Measurements from ENCODE around the gene SREK1IP1. TPM values are rescaled to one million over a fixed set of nuclear protein-coding genes. Genes with fewer than 3 reads are reported as not detected.

SREK1IP1 gene
- 5.9 and 7.9 TPM in 2 replicates for total RNA-seq

DNA sequence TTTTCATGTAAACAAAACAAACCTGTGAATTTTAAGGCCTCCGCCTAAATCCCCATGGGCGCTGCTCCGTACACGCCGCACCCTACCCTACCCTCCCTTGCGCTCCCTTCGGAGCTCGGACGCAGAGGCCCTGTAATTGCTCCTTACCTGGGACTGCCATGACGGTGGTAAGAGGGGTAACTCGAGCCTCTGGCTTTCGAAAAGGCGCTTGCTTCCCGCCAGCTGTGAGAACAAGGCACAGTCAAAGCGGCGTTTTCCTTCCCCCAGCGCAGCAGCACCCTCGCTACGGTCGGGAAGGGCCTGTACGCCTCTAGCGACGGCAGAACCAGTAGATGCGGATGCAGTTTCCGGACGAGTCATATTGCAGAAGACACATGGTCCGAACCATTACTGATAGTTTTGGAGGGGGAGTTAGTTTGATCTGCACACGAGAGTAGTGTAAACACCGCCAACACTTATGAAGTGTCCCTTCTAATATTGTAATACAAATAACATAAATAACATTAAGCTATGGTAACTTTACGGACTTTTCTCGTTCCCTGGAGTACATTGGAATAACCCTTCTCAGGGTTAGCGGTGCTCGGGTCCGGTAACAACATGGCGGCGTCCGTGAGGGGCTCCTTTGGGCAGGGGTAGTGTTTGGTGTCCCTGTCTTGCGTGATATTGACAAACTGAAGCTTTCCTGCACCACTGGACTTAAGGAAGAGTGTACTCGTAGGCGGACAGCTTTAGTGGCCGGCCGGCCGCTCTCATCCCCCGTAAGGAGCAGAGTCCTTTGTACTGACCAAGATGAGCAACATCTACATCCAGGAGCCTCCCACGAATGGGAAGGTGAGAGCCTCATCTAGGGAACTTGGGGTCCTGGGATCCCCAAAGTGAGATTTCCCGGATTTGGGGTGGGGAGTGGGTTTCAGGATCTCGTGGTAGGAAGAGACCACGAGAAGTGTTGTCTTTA lies at the start of gene SREK1IP1, which contains the start of gene CWC27:
Gene SREK1IP1 (minus strand): TSS at position 334 of the 955 bp plus-strand sequence. CDS start 174 bp downstream, at position 160.
Gene CWC27 (plus strand): TSS at position 573 of the 955 bp plus-strand sequence. CDS start 217 bp downstream, at position 790.

DNA sequence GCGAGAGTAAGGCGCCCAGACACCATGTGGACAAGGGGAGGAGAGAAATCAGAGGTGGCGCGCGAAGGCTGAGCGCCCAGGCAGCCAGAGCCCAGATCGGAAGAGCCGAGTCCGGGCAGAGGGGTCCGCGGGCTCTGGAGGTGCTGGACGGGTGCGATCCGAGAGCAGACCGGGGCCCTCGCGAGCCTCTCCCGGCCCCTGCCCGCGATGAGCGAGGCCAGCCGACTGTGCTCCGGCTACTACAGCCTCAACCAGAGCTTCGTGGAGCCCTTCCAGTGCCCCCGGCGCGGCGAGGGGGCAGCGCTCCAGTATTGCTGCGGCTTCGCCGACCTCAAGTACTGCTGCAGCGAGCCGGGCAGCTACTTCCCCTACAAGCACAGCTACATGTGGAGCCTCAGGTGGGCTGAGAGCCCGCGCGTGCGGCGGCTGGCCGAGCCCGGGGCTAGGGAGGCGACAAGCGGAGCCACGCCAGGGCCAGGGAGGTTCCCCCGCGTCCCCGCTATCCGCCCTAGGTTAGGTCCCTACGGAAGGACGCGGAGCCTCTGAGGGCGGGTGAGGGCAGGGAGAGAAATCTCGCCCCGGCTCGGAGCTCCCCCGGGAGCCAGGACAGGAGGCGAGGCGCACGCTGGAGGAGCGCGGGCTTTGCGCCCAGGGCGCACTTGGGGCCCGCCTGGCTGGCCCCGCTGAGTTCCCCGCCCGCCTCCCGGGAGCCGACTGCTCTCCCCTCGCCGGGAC lies 77.9 kb downstream of the SREK1IP1 start, which contains the start of gene SHISAL2B:
Gene SHISAL2B (plus strand): TSS at position 87 of the 735 bp plus-strand sequence. CDS start 121 bp downstream, at position 208.

Other genes with a start within 250 kb of the SREK1IP1 start
- not detected in 2 replicates for gene SHISAL2B, start 78.2 kb downstream of the SREK1IP1 start, total RNA-seq
- gene CWC27, start 239 bp upstream of the SREK1IP1 start, total RNA-seq: 10.2 and 10.4 TPM in 2 replicates